SK-N-SH (cell line): ENCODE measurements around the gene MTURN. TPM values are rescaled to one million over a fixed set of nuclear protein-coding genes. Genes with fewer than 3 reads are reported as not detected.

ENCODE experiments used
- CTCF ChIA-PET: fragments of 300-600, 350-600 bp; formaldehyde crosslinking; extraction: SDS; loops from one replicate; lab custom pipeline; 2021; lab: Yijun Ruan, JAX
- POLR2A ChIA-PET: fragments of 350-600 bp; sonication (Branson Sonifier 250); formaldehyde crosslinking; extraction: SDS; loops from one replicate; lab custom pipeline; 2020; ENCODE audit warnings: antibody characterized with exemption, inconsistent platforms; lab: Yijun Ruan, JAX
- DNase-seq: peaks from one replicate; pipeline ENCODE4 v3.0.0; 2012
- H2AFZ ChIP-seq: fragments of 200-600 bp; sonication (generic); 2 replicates; pipeline ENCODE4 v1.8.1; 2016; ENCODE audit warnings: antibody characterized with exemption, mild to moderate bottlenecking, low read depth
- H3F3A ChIP-seq: fragments of 200-600 bp; sonication (generic); replicated peaks from 2 replicates; pipeline ENCODE3; 2016; ENCODE audit warnings: antibody characterized with exemption, mild to moderate bottlenecking; ENCODE audit not compliant: insufficient read depth
- H3K27ac ChIP-seq, 2 experiments: fragments of 200-500 bp in 1 of 2; fragments of 200-600 bp in 1 of 2; sonication (Bioruptor generic) in 1 of 2; sonication (generic), shearing (Covaris generic) in 1 of 2; 2 replicates each; pipeline versions ENCODE4 v1.5.1 to v1.6.1; 2014 to 2016; ENCODE audit warnings: low read depth in 2 of 2, inconsistent platforms in 1 of 2, low read length in 1 of 2, mild to moderate bottlenecking in 1 of 2, mixed read lengths in 1 of 2
- H3K27me3 ChIP-seq: fragments of 200-600 bp; sonication (generic), shearing (Covaris generic); 2 replicates; pipeline ENCODE4 v1.6.1; 2016; ENCODE audit warnings: mixed run types; ENCODE audit not compliant: insufficient read depth
- H3K36me3 ChIP-seq, 2 experiments: fragments of 200-500 bp in 1 of 2; fragments of 200-600 bp in 1 of 2; sonication (Bioruptor generic) in 1 of 2; sonication (generic) in 1 of 2; replicated peaks in 1 of 2; 2 replicates each; pipeline versions ENCODE3 to v1.5.1; 2014 to 2016; ENCODE audit warnings: low read length in 1 of 2, mild to moderate bottlenecking in 1 of 2; ENCODE audit not compliant: insufficient read depth in 2 of 2, control insufficient read depth in 1 of 2
- H3K4me1 ChIP-seq, 2 experiments: fragments of 200-500 bp in 1 of 2; fragments of 200-600 bp in 1 of 2; sonication (Bioruptor generic) in 1 of 2; sonication (generic), shearing (Covaris generic) in 1 of 2; 2 replicates each; pipeline versions ENCODE4 v1.5.1 to v1.6.1; 2014 to 2016; ENCODE audit warnings: low read depth in 1 of 2, low read length in 1 of 2, mixed run types in 1 of 2; ENCODE audit not compliant: insufficient read depth in 2 of 2, control insufficient read depth in 1 of 2
- H3K4me2 ChIP-seq: fragments of 200-600 bp; sonication (generic), shearing (Covaris generic); 2 replicates; pipeline ENCODE4 v1.6.1; 2017; ENCODE audit warnings: mixed run types
- H3K4me3 ChIP-seq, 2 experiments: fragments of 200-500 bp in 1 of 2; fragments of 200-600 bp in 1 of 2; sonication (Bioruptor generic) in 1 of 2; sonication (generic), shearing (Covaris generic) in 1 of 2; 2 replicates each; pipeline versions ENCODE4 v1.5.1 to v1.8.1; 2014 to 2016; ENCODE audit warnings: low read depth in 2 of 2, inconsistent platforms in 1 of 2, low read length in 1 of 2, mild to moderate bottlenecking in 1 of 2, mixed read lengths in 1 of 2, moderate library complexity in 1 of 2
- H3K79me2 ChIP-seq: fragments of 200-600 bp; sonication (generic); 2 replicates; pipeline ENCODE4 v1.8.1; 2017; ENCODE audit warnings: mild to moderate bottlenecking; ENCODE audit not compliant: insufficient read depth
- H3K9ac ChIP-seq: fragments of 200-600 bp; sonication (generic); 2 replicates; pipeline ENCODE4 v1.6.1; 2017; ENCODE audit warnings: mixed run types
- H3K9me2 ChIP-seq: fragments of 200-600 bp; sonication (generic); 2 replicates; pipeline ENCODE4 v1.6.1; 2017; ENCODE audit warnings: mixed run types
- H3K9me3 ChIP-seq: fragments of 200-600 bp; sonication (generic); 2 replicates; pipeline ENCODE4 v1.6.1; 2017; ENCODE audit warnings: mixed run types, mild to moderate bottlenecking, moderate library complexity
- H4K20me1 ChIP-seq: fragments of 200-600 bp; sonication (generic); 2 replicates; pipeline ENCODE4 v1.6.1; 2017; ENCODE audit warnings: mild to moderate bottlenecking, mixed run types; ENCODE audit not compliant: insufficient read depth
- CTCF ChIP-seq: fragments of 200-600 bp; sonication (generic); IDR thresholded peaks from 2 replicates; pipeline ENCODE4 v1.6.1; 2017; ENCODE audit warnings: antibody characterized with exemption, mild to moderate bottlenecking, moderate library complexity
- ELF1 ChIP-seq: IDR thresholded peaks from 2 replicates; pipeline ENCODE4 v1.4.0; 2012
- FOSL2 ChIP-seq: IDR thresholded peaks from 2 replicates; pipeline ENCODE4 v1.4.0; 2012; ENCODE audit warnings: low read depth, mild to moderate bottlenecking, moderate library complexity, borderline replicate concordance
- FOXJ3 ChIP-seq: sonication (generic); formaldehyde crosslinking; IDR thresholded peaks from 2 replicates; pipeline ENCODE4 v1.5.1; 2020; ENCODE audit warnings: mild to moderate bottlenecking, missing genetic modification reagents
- FOXM1 ChIP-seq: IDR thresholded peaks from 2 replicates; pipeline ENCODE4 v1.4.0; 2012; ENCODE audit warnings: low read depth, mild to moderate bottlenecking
- GATA2 ChIP-seq: sonication (generic); formaldehyde crosslinking; IDR thresholded peaks from 2 replicates; pipeline ENCODE4 v1.5.0; 2020; ENCODE audit warnings: mild to moderate bottlenecking, missing genetic modification reagents
- IRF3 ChIP-seq: fragments of 150-350 bp; IDR thresholded peaks from 2 replicates; pipeline ENCODE4 v1.6.1; 2016; ENCODE audit warnings: mild to moderate bottlenecking, low read depth, low read length
- MAX ChIP-seq: IDR thresholded peaks from 2 replicates; pipeline ENCODE4 v1.4.0; 2012; ENCODE audit warnings: low read depth
- MXI1 ChIP-seq: IDR thresholded peaks from 2 replicates; pipeline ENCODE4 v1.6.1; 2012; ENCODE audit warnings: mild to moderate bottlenecking, low read depth, low read length, improper control_type of control experiment
- NFIC ChIP-seq: IDR thresholded peaks from 2 replicates; pipeline ENCODE4 v1.4.0; 2012; ENCODE audit warnings: borderline replicate concordance
- POLR2AphosphoS5 ChIP-seq: IDR thresholded peaks from 2 replicates; pipeline ENCODE4 v1.6.1; 2012; ENCODE audit warnings: low read depth, low read length
- RAD21 ChIP-seq: IDR thresholded peaks from 2 replicates; pipeline ENCODE4 v1.6.1; 2012; ENCODE audit warnings: mild to moderate bottlenecking, low read length
- RXRA ChIP-seq: IDR thresholded peaks from 2 replicates; pipeline ENCODE4 v1.4.0; 2012; ENCODE audit warnings: low read depth, mild to moderate bottlenecking, borderline replicate concordance
- TEAD4 ChIP-seq: IDR thresholded peaks from 2 replicates; pipeline ENCODE4 v1.4.0; 2012; ENCODE audit warnings: mild to moderate bottlenecking, borderline replicate concordance; ENCODE audit not compliant: insufficient read depth
- USF2 ChIP-seq: fragments of 150-350 bp; IDR thresholded peaks from 2 replicates; pipeline ENCODE4 v1.6.1; 2017; ENCODE audit warnings: antibody characterized with exemption, low read length, low read depth, borderline replicate concordance
- YY1 ChIP-seq: IDR thresholded peaks from 2 replicates; pipeline ENCODE4 v1.4.0; 2012; ENCODE audit warnings: low read depth, mild to moderate bottlenecking
- WGBS: methylation state at CpG from one replicate; pipeline ENCODE4 v1.1.6; 2017; ENCODE audit warnings: low lambda C conversion rate; 5-methylcytosine and 5-hydroxymethylcytosine counted together
- polyA plus RNA-seq, 3 experiments: library from polyadenylated mRNA; depleted of rRNA; stranded (reverse); fragments of >200 nt; gene quantifications; 2 replicates each; pipeline ENCODE4 v1.2.3, GENCODE V29; 2012

Gene MTURN
- polyA plus RNA-seq, 1 of the 3 experiments (the other 2 are of a cell fraction), result 9.0 TPM

- no peak for TF ChIP-seq NFIC
- no peak for TF ChIP-seq IRF3
- no peak for TF ChIP-seq FOXJ3
- no peaks in the 10 kb centered on the region for H3K9me3 ChIP-seq
- 97% methylated on average over 7 of the region's 7 CpGs for WGBS
- H3K27ac ChIP-seq, result no peak overlapping the region
- no peaks in the 10 kb centered on the region for H4K20me1 ChIP-seq
- no peaks in the 10 kb centered on the region for H3F3A ChIP-seq
- H2AFZ ChIP-seq, result no peak overlapping the region
- peaks cover 16% of the 10 kb centered on the region; the same call in 1 of the 2 replicates for H3K79me2 ChIP-seq
- no peak overlapping the region for H3K4me3 ChIP-seq
- DNase-seq, result no peak
- no peak overlapping the region for H3K9ac ChIP-seq
- peaks cover 0 to 16% of the 10 kb centered on the region in 2 experiments; a peak in 2 of 4 replicates for H3K4me1 ChIP-seq
- ChIA-PET CTCF (no interaction called here), POLR2A (no interaction called here)
- peaks cover 18 to 25% of the 10 kb centered on the region in 2 experiments for H3K36me3 ChIP-seq
- no peaks in the 10 kb centered on the region for H3K27me3 ChIP-seq
- H3K9me2 ChIP-seq, result no peaks in the 10 kb centered on the region
- no peak overlapping the region for H3K4me2 ChIP-seq
These were observed 15.0 kb downstream of the MTURN start for GRCh38 chr7:30149640-30150272.

- WGBS, result 94% methylated on average over 7 of the region's 7 CpGs
- Histone ChIP-seq H3K9me3 (no peaks in the 10 kb centered on the region), H3K4me1 (peaks cover 0 to 14% of the 10 kb centered on the region in 2 experiments; a peak in 2 of 4 replicates), H4K20me1 (no peaks in the 10 kb centered on the region), H3K9me2 (no peaks in the 10 kb centered on the region), H3K27me3 (no peaks in the 10 kb centered on the region), H3K9ac (no peak overlapping the region), H3F3A (no peaks in the 10 kb centered on the region), H3K36me3 (peaks cover 18 to 25% of the 10 kb centered on the region in 2 experiments), H2AFZ (no peak overlapping the region), H3K4me3 (no peak overlapping the region), H3K4me2 (no peak overlapping the region), H3K79me2 (peaks cover 8% of the 10 kb centered on the region; the same call in 1 of the 2 replicates), H3K27ac (no peak overlapping the region)
- POLR2A ChIA-PET, result no interaction called here
- CTCF ChIA-PET, result interaction anchor here (1.5 kb wide), 1 partner anchor 9 kb away, joined by 5 read pairs; no protein-coding TSS in a partner anchor
- no peak for DNase-seq
- no peak for TF ChIP-seq CTCF
- no peak for TF ChIP-seq USF2
- TF ChIP-seq POLR2AphosphoS5, result no peak
- no peak for TF ChIP-seq YY1
- no peak for TF ChIP-seq FOXM1
- TF ChIP-seq RXRA, result no peak
- TF ChIP-seq TEAD4, result no peak
- no peak for TF ChIP-seq RAD21
- TF ChIP-seq FOSL2, result no peak
- TF ChIP-seq MXI1, result no peak
- TF ChIP-seq ELF1, result no peak
- no peak for TF ChIP-seq MAX
- TF ChIP-seq GATA2 (CRISPR knock-in tag), result no peak
- TF ChIP-seq, all 33 proteins: peak for 0
These were observed 15.9 kb downstream of the MTURN start for GRCh38 chr7:30150711-30151110.
